Activated CD8-positive, alpha-beta T cell treated with anti-CD3 and anti-CD28 coated beads for 36 hours (primary cell): ENCODE results near the gene F10. TPM values are rescaled to one million over a fixed set of nuclear protein-coding genes. Genes with fewer than 3 reads are reported as not detected.

Experiments
- ATAC-seq: fragments of 200-7000 bp; cut with Tn5 transposase; one replicate; pipeline ENCODE4 v1.10.0; 2021; ENCODE audit warnings: mild to moderate bottlenecking, moderate library complexity
- CTCF ChIA-PET: fragments of 350-600 bp; sonication (Branson Sonifier 250); formaldehyde crosslinking; loops from one replicate; lab custom pipeline; 2021; ENCODE audit warnings: antibody characterized with exemption; lab: Charles Lee
- POLR2A ChIA-PET: fragments of 350-600 bp; sonication (Branson Sonifier 250); formaldehyde crosslinking; loops from one replicate; lab custom pipeline; 2021; ENCODE audit warnings: antibody characterized with exemption; lab: Charles Lee
- DNase-seq: peaks from one replicate; pipeline ENCODE4 v3.0.0-alpha.2; 2020
- H3K27ac Mint-ChIP-seq: one replicate; pipeline ENCODE4 v1.8.0; 2021; ENCODE audit warnings: mild to moderate bottlenecking, mixed read lengths
- H3K27me3 Mint-ChIP-seq: one replicate; pipeline ENCODE4 v1.8.0; 2021; ENCODE audit warnings: mixed read lengths
- H3K36me3 Mint-ChIP-seq: one replicate; pipeline ENCODE4 v1.8.0; 2021; ENCODE audit warnings: low read depth, mixed read lengths
- H3K4me1 Mint-ChIP-seq: one replicate; pipeline ENCODE4 v1.8.0; 2021; ENCODE audit warnings: low read depth, mixed read lengths
- H3K4me3 Mint-ChIP-seq: one replicate; pipeline ENCODE4 v1.8.0; 2021; ENCODE audit warnings: mild to moderate bottlenecking, moderate library complexity, mixed read lengths
- H3K9me3 Mint-ChIP-seq: one replicate; pipeline ENCODE4 v1.8.0; 2021; ENCODE audit warnings: mixed read lengths
- CTCF ChIP-seq: fragments of 200-600 bp; IDR thresholded peaks from one replicate; pipeline ENCODE4 v1.8.0; 2022; ENCODE audit warnings: antibody characterized with exemption, mild to moderate bottlenecking
- intact Hi-C: fragments of 100-400 bp; cut with micrococcal nuclease; formaldehyde crosslinking; loops from one replicate; pipeline ENCODE4 v1.10.0; 2022
- total RNA-seq, 2 experiments: library from RNA; stranded (reverse); gene quantifications; one replicate each; pipeline ENCODE4 v1.2.3, GENCODE V29; 2021

F10 gene
- total RNA-seq, 2 experiments from 2014 or later, result not detected

GRCh38 chr13:113172419-113172926 lies 49.9 kb downstream of the F10 start:
- Mint-ChIP-seq H3K27me3 (no peaks in the 10 kb centered on the region), H3K27ac (no peak overlapping the region), H3K4me1 (peaks cover 4% of the 10 kb centered on the region), H3K4me3 (no peak overlapping the region), H3K36me3 (peaks cover 46% of the 10 kb centered on the region), H3K9me3 (peaks cover 2% of the 10 kb centered on the region)
- CTCF ChIA-PET, result no interaction called here
- POLR2A ChIA-PET, result no interaction called here
- TF ChIP-seq CTCF, result no peak
- DNase-seq, result no peak
- intact Hi-C loops, result no loop called here
- no peak for ATAC-seq

DNA sequence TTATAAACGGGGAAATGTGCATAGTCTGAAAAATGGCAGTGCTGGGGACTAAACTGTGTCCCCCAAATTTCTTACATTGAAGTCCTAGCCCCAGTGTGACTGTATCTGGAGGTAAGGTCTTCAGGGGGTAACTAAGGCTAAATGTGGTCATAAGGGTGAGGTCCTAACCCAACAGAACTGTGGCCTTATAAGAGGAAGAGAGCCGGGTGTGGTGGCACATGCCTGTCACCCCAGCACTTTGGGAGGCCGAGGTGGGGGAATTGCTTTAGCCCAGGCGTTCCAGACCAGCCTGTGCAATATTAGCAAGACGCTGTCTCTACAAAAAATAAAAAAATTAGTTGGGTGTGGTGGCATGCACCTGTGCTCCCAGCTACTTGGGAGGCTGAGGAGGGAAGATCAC lies 53.7 kb downstream of the F10 start:
- ChIA-PET CTCF (no interaction called here), POLR2A (interaction anchor here (1.3 to 1.4 kb wide), 2 partner anchors 19 to 32 kb away, joined by 3 to 4 read pairs; partner anchors contain the start of gene PCID2)
- H3K4me1 Mint-ChIP-seq, result peaks cover 8% of the 10 kb centered on the region
- intact Hi-C loops, result no loop called here
- no peak for TF ChIP-seq CTCF
- H3K27ac Mint-ChIP-seq, result peak overlapping the region; percentile 83
- no peaks in the 10 kb centered on the region for H3K9me3 Mint-ChIP-seq
- H3K27me3 Mint-ChIP-seq, result no peaks in the 10 kb centered on the region
- no peak overlapping the region for H3K4me3 Mint-ChIP-seq
- ATAC-seq, result peak; percentile 75
- DNase-seq, result peak; percentile 51
- peaks cover 50% of the 10 kb centered on the region for H3K36me3 Mint-ChIP-seq

GRCh38 chr13:113176822-113177221 lies 54.2 kb downstream of the F10 start:
- H3K4me3 Mint-ChIP-seq, result no peak overlapping the region
- peaks cover 51% of the 10 kb centered on the region for H3K36me3 Mint-ChIP-seq
- no peaks in the 10 kb centered on the region for H3K9me3 Mint-ChIP-seq
- no peak for TF ChIP-seq CTCF
- ChIA-PET POLR2A (interaction anchor here (0.9 kb wide), 1 partner anchor 70 kb away, joined by 3 read pairs; no protein-coding TSS in a partner anchor), CTCF (no interaction called here)
- H3K27me3 Mint-ChIP-seq, result no peaks in the 10 kb centered on the region
- intact Hi-C loops, result no loop called here
- peaks cover 8% of the 10 kb centered on the region for H3K4me1 Mint-ChIP-seq
- no peak for DNase-seq
- H3K27ac Mint-ChIP-seq, result no peak overlapping the region
- ATAC-seq, result no peak

- TF ChIP-seq CTCF, result no peak
- Mint-ChIP-seq H3K27ac (no peak overlapping the region), H3K36me3 (peaks cover 56% of the 10 kb centered on the region), H3K4me1 (peaks cover 12% of the 10 kb centered on the region), H3K9me3 (no peaks in the 10 kb centered on the region), H3K27me3 (no peaks in the 10 kb centered on the region), H3K4me3 (no peak overlapping the region)
- POLR2A ChIA-PET, result interaction anchor here (0.6 to 0.7 kb wide), 2 partner anchors 18 to 105 kb away, joined by 3 read pairs; no protein-coding TSS in a partner anchor
- intact Hi-C loops, result no loop called here
- CTCF ChIA-PET, result no interaction called here
- ATAC-seq (no peak), DNase-seq (no peak)
Measured at GRCh38 chr13:113178070-113178895, 55.7 kb downstream of the F10 start.

GRCh38 chr13:113178896-113179167 lies 56.2 kb downstream of the F10 start:
- CTCF ChIA-PET, result no interaction called here
- Mint-ChIP-seq H3K36me3 (peaks cover 61% of the 10 kb centered on the region), H3K27ac (no peak overlapping the region), H3K4me3 (no peak overlapping the region), H3K9me3 (no peaks in the 10 kb centered on the region), H3K27me3 (no peaks in the 10 kb centered on the region), H3K4me1 (peaks cover 18% of the 10 kb centered on the region)
- ATAC-seq, result no peak
- intact Hi-C loops, result no loop called here
- no peak for DNase-seq
- TF ChIP-seq CTCF, result no peak
- POLR2A ChIA-PET, result interaction anchor here (0.6 to 0.7 kb wide), 2 partner anchors 19 to 105 kb away, joined by 3 read pairs; no protein-coding TSS in a partner anchor
